PC-9 (cell line): ENCODE data around the gene ERC2. TPM values are rescaled to one million over a fixed set of nuclear protein-coding genes. Genes with fewer than 3 reads are reported as not detected.

Experiments
- BruUV-seq: library from RNA; stranded (reverse); fragments of 400-500 nt; replicated peaks from 2 replicates; lab custom pipeline; 2021; lab: Mats Ljungman, UMichigan
- CTCF ChIA-PET: fragments of 300-600 bp; sonication (Branson Sonifier 250); formaldehyde crosslinking; loops from one replicate; lab custom pipeline; 2022; ENCODE audit warnings: antibody characterized with exemption; lab: Charles Lee
- POLR2A ChIA-PET: fragments of 300-600 bp; sonication (Branson Sonifier 250); formaldehyde crosslinking; loops from one replicate; lab custom pipeline; 2022; ENCODE audit warnings: antibody characterized with exemption; ENCODE audit not compliant: unreplicated experiment; lab: Charles Lee
- DNase-seq, 2 experiments: peaks; one replicate each; pipeline versions ENCODE4 v3.0.0 to v3.0.0-alpha.2; 2015 to 2022; ENCODE audit warnings: mixed read lengths in 1 of 2
- H2AFZ ChIP-seq: fragments of 200-600 bp; sonication (generic); 2 replicates; pipeline ENCODE4 v1.8.1; 2017; ENCODE audit warnings: antibody characterized with exemption
- H3F3A ChIP-seq: fragments of 200-600 bp; sonication (generic); 2 replicates; pipeline ENCODE4 v1.8.1; 2017; ENCODE audit warnings: antibody characterized with exemption, mild to moderate bottlenecking, low read depth; ENCODE audit not compliant: insufficient read depth
- H3K27ac ChIP-seq: fragments of 200-600 bp; sonication (generic); 2 replicates; pipeline ENCODE4 v1.6.1; 2016; ENCODE audit warnings: mixed run types
- H3K27me3 ChIP-seq: fragments of 200-600 bp; sonication (generic); 2 replicates; pipeline ENCODE4 v1.6.1; 2016; ENCODE audit warnings: low read depth, mixed run types; ENCODE audit not compliant: insufficient read depth
- H3K36me3 ChIP-seq: fragments of 200-600 bp; sonication (generic); 2 replicates; pipeline ENCODE4 v1.6.1; 2016; ENCODE audit warnings: low read depth, mixed run types
- H3K4me1 ChIP-seq: fragments of 200-600 bp; sonication (generic); replicated peaks from 2 replicates; pipeline ENCODE4 v1.6.1; 2016; ENCODE audit warnings: mixed run types; ENCODE audit not compliant: insufficient read depth
- H3K4me2 ChIP-seq: fragments of 200-600 bp; sonication (generic); 2 replicates; pipeline ENCODE4 v1.6.1; 2017; ENCODE audit warnings: mixed run types
- H3K4me3 ChIP-seq: fragments of 200-600 bp; sonication (generic); 2 replicates; pipeline ENCODE4 v1.6.1; 2016; ENCODE audit warnings: mixed run types
- H3K79me2 ChIP-seq: fragments of 200-600 bp; sonication (generic); 2 replicates; pipeline ENCODE4 v1.6.1; 2017; ENCODE audit warnings: low read depth, mixed run types
- H3K9me2 ChIP-seq: fragments of 200-600 bp; sonication (generic); 2 replicates; pipeline ENCODE4 v1.8.1; 2017; ENCODE audit warnings: mild to moderate bottlenecking; ENCODE audit not compliant: insufficient read depth
- H3K9me3 ChIP-seq: fragments of 200-600 bp; sonication (generic); 2 replicates; pipeline ENCODE4 v1.8.1; 2016; ENCODE audit warnings: low read depth; ENCODE audit not compliant: insufficient read depth
- H4K20me1 ChIP-seq: fragments of 200-600 bp; sonication (generic); 2 replicates; pipeline ENCODE4 v1.8.1; 2017; ENCODE audit not compliant: insufficient read depth
- EZH2 ChIP-seq: fragments of 200-600 bp; sonication (generic); IDR thresholded peaks from 2 replicates; pipeline ENCODE4 v1.8.0; 2017; ENCODE audit warnings: antibody characterized with exemption, low read depth
- intact Hi-C: fragments of 100-400 bp; cut with micrococcal nuclease; formaldehyde crosslinking; loops from one replicate; pipeline ENCODE4 v1.10.0; 2022; ENCODE audit not compliant: unreplicated experiment
- total RNA-seq: library from RNA; stranded (reverse); gene quantifications from 2 replicates; pipeline ENCODE4 v1.2.3, GENCODE V29; 2021
- TF ChIP-seq, protein P1 (sequence below): fragments of 200-600 bp; sonication (generic); conservative IDR thresholded peaks from 2 replicates; pipeline ENCODE4 v1.6.1; 2017; ENCODE audit warnings: mixed run types, antibody characterized with exemption, mild to moderate bottlenecking, moderate library complexity

The ERC2 gene
- total RNA-seq, 1 experiment from 2014 or later = 1.4 TPM

DNA sequence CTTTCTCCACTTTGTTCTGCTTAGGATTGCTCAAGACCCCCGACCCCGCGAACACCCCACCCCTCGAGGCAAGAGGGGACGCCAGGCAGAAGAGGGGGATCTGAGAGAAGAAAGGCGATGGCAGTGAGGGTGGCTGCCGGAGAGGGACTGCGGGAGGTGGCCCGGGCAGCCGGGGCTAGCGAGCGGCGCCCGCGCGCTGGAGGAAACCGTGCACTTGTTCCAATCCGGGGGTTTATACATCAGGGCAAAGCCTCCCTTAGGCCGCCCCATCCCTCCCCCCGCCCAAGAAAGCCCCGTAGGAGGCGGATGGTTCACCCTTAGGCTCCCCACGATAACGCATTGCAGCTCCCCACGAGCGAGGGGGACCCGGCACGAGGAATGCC lies 475 bp downstream of the ERC2 start:
- ChIA-PET POLR2A (no interaction called here), CTCF (no interaction called here)
- no peak overlapping the region for H3K4me3 ChIP-seq
- no peaks in the 10 kb centered on the region for H3K36me3 ChIP-seq
- H2AFZ ChIP-seq = no peak overlapping the region
- H3K9me3 ChIP-seq = no peaks in the 10 kb centered on the region
- H3K4me2 ChIP-seq = no peak overlapping the region
- H4K20me1 ChIP-seq = no peaks in the 10 kb centered on the region
- no peaks in the 10 kb centered on the region for H3K4me1 ChIP-seq
- H3K27me3 ChIP-seq = peaks cover 8% of the 10 kb centered on the region; the same call in 1 of the 2 replicates
- H3K27ac ChIP-seq = no peak overlapping the region
- intact Hi-C loops = no loop called here
- TF ChIP-seq, protein P1, sequence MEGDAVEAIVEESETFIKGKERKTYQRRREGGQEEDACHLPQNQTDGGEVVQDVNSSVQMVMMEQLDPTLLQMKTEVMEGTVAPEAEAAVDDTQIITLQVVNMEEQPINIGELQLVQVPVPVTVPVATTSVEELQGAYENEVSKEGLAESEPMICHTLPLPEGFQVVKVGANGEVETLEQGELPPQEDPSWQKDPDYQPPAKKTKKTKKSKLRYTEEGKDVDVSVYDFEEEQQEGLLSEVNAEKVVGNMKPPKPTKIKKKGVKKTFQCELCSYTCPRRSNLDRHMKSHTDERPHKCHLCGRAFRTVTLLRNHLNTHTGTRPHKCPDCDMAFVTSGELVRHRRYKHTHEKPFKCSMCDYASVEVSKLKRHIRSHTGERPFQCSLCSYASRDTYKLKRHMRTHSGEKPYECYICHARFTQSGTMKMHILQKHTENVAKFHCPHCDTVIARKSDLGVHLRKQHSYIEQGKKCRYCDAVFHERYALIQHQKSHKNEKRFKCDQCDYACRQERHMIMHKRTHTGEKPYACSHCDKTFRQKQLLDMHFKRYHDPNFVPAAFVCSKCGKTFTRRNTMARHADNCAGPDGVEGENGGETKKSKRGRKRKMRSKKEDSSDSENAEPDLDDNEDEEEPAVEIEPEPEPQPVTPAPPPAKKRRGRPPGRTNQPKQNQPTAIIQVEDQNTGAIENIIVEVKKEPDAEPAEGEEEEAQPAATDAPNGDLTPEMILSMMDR = no peak
- no peaks in the 10 kb centered on the region for H3F3A ChIP-seq
- H3K9me2 ChIP-seq = no peaks in the 10 kb centered on the region
- DNase-seq = no peak
- no peaks in the 10 kb centered on the region for H3K79me2 ChIP-seq
- no TSS peak for BruUV-seq

DNA sequence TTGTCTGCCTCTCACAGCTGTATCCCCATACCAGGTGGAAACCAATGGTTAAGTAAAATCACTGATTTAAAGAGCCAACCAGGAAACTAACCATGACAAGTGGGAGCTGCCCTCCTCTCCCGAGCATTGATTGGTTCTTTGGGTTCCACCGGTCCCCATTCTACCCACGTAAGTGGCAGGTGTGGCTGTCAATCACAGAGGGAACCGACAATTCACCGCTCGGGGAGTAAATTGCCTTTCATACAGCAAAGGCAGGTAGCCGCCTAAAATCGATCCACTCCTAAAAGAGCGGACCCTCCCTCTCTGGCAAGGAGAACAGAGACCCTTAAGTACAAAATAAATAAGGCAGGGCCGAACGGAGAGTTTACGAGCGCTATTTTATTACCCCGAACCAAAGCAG lies 1.2 kb downstream of the ERC2 start:
- no peak overlapping the region for H3K27ac ChIP-seq
- no peaks in the 10 kb centered on the region for H3K4me1 ChIP-seq
- intact Hi-C loops = no loop called here
- H3K36me3 ChIP-seq = no peaks in the 10 kb centered on the region
- no peak overlapping the region for H3K4me3 ChIP-seq
- H4K20me1 ChIP-seq = no peaks in the 10 kb centered on the region
- H3K4me2 ChIP-seq = no peak overlapping the region
- BruUV-seq = no TSS peak
- H3K79me2 ChIP-seq = no peaks in the 10 kb centered on the region
- ChIA-PET POLR2A (no interaction called here), CTCF (no interaction called here)
- H2AFZ ChIP-seq = no peak overlapping the region
- no peak for TF ChIP-seq EZH2
- TF ChIP-seq, protein P1 = no peak
- H3K9me3 ChIP-seq = no peaks in the 10 kb centered on the region
- H3F3A ChIP-seq = no peaks in the 10 kb centered on the region
- peak in 1 of 2 experiments; percentile 8 for DNase-seq
- no peaks in the 10 kb centered on the region for H3K9me2 ChIP-seq
- H3K27me3 ChIP-seq = peaks cover 8% of the 10 kb centered on the region; the same call in 1 of the 2 replicates

DNA sequence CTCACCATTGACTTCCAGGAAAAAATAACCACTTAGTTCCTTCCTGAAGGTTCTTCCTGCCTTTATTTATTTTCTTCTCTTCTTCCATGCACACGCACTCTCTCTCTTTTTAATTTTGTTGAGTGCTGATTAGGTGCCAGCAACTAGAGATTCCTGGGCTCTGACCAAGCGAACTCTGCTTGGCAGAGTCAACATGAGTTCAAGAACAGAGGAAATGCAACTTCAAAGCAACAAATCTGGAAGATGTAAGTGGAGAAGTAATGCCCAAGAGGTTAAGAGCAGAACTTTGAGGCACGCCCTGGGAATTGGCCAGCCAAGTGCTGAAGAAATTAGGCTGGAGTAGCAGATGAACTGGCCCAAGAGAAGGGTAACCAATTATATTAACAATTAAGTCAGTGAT lies 8.5 kb downstream of the ERC2 start:
- Histone ChIP-seq H4K20me1 (no peaks in the 10 kb centered on the region), H3K27me3 (peaks cover 8% of the 10 kb centered on the region; the same call in 1 of the 2 replicates), H3K4me1 (no peaks in the 10 kb centered on the region), H3F3A (no peaks in the 10 kb centered on the region), H3K4me2 (no peak overlapping the region), H3K27ac (no peak overlapping the region), H2AFZ (no peak overlapping the region), H3K9me2 (no peaks in the 10 kb centered on the region), H3K79me2 (no peaks in the 10 kb centered on the region), H3K9me3 (no peaks in the 10 kb centered on the region), H3K4me3 (no peak overlapping the region), H3K36me3 (no peaks in the 10 kb centered on the region)
- ChIA-PET POLR2A (no interaction called here), CTCF (no interaction called here)
- intact Hi-C loops = no loop called here
- TF ChIP-seq EZH2 = no peak
- TF ChIP-seq, protein P1 = no peak
- BruUV-seq = no TSS peak
- no peak for DNase-seq
